K562 (cell line): Measurements from ENCODE around the gene BORCS5. TPM values are rescaled to one million over a fixed set of nuclear protein-coding genes. Genes with fewer than 3 reads are reported as not detected.

Experiments
- DPF2 ChIP-seq: fragments of 450-650 bp; IDR thresholded peaks from 2 replicates; pipeline ENCODE4 v1.6.1; 2016
- FOXM1 ChIP-seq, 2 experiments: fragments of 450-650 bp in 1 of 2; sonication (generic) in 1 of 2; formaldehyde crosslinking in 1 of 2; IDR thresholded peaks; 2 replicates each; pipeline versions ENCODE4 v1.6.1 to v1.9.0; 2017 to 2022; ENCODE audit warnings: low read depth in 2 of 2, mild to moderate bottlenecking in 2 of 2, missing genetic modification reagents in 1 of 2, moderate library complexity in 1 of 2
- HDAC3 ChIP-seq: fragments of 450-650 bp; IDR thresholded peaks from 2 replicates; pipeline ENCODE4 v1.6.1; 2018; ENCODE audit warnings: borderline replicate concordance, mild to moderate bottlenecking, moderate library complexity; ENCODE audit not compliant: partially characterized antibody
- HMGXB4 ChIP-seq: sonication (generic); formaldehyde crosslinking; IDR thresholded peaks from 2 replicates; pipeline ENCODE4 v1.8.1; 2023; ENCODE audit warnings: mild to moderate bottlenecking, missing genetic modification reagents
- KLF10 ChIP-seq: fragments of 250-450 bp; sonication (Bioruptor Pico); IDR thresholded peaks from 2 replicates; pipeline ENCODE4 v1.6.1; 2021; ENCODE audit warnings: matching md5 sums
- MTA1 ChIP-seq: fragments of 450-650 bp; IDR thresholded peaks from 2 replicates; pipeline ENCODE4 v1.6.1; 2017; ENCODE audit warnings: borderline replicate concordance
- MTA3 ChIP-seq: fragments of 450-650 bp; formaldehyde crosslinking; IDR thresholded peaks from 2 replicates; pipeline ENCODE4 v1.6.1; 2017; ENCODE audit warnings: mild to moderate bottlenecking, borderline replicate concordance
- PTTG1 ChIP-seq: fragments of 450-650 bp; IDR thresholded peaks from 2 replicates; pipeline ENCODE4 v1.6.1; 2016; ENCODE audit warnings: low read depth, mild to moderate bottlenecking, missing genetic modification characterization, missing compliant biosample characterization
- RUNX1 ChIP-seq: sonication (generic); IDR thresholded peaks from 2 replicates; pipeline ENCODE4 v1.6.1; 2016; ENCODE audit warnings: antibody characterized with exemption, low read depth
- SP1 ChIP-seq: sonication (generic); formaldehyde crosslinking; IDR thresholded peaks from 2 replicates; pipeline ENCODE4 v1.8.1; 2022; ENCODE audit warnings: mild to moderate bottlenecking, missing genetic modification reagents
- STAG1 ChIP-seq: sonication (generic); formaldehyde crosslinking; IDR thresholded peaks from 2 replicates; pipeline ENCODE4 v1.5.0; 2020; ENCODE audit warnings: missing genetic modification reagents, borderline replicate concordance
- STAT6 ChIP-seq: sonication (generic); formaldehyde crosslinking; IDR thresholded peaks from 2 replicates; pipeline ENCODE4 v1.8.1; 2023; ENCODE audit warnings: mild to moderate bottlenecking, missing genetic modification reagents
- TCF3 ChIP-seq: sonication (generic); formaldehyde crosslinking; IDR thresholded peaks from 2 replicates; pipeline ENCODE4 v1.4.0; 2020; ENCODE audit warnings: mild to moderate bottlenecking, missing genetic modification reagents
- ZNF512 ChIP-seq: IDR thresholded peaks from 2 replicates; pipeline ENCODE4 v1.6.1; 2016; ENCODE audit warnings: missing genetic modification characterization, missing compliant biosample characterization
- ZNF592 ChIP-seq: fragments of 450-650 bp; IDR thresholded peaks from 2 replicates; pipeline ENCODE4 v1.6.1; 2017; ENCODE audit warnings: antibody characterized with exemption, mild to moderate bottlenecking
- ZNF639 ChIP-seq, 2 experiments: fragments of 200-800 bp in 1 of 2; sonication (Bioruptor generic) in 1 of 2; sonication (generic) in 1 of 2; formaldehyde crosslinking in 1 of 2; IDR thresholded peaks in 1 of 2; conservative IDR thresholded peaks in 1 of 2; 2 replicates each; pipeline versions ENCODE4 v1.5.0 to v1.6.1; 2016 to 2020; ENCODE audit warnings: missing compliant biosample characterization in 1 of 2, missing genetic modification characterization in 1 of 2, missing genetic modification reagents in 1 of 2
- polyA plus RNA-seq, 8 experiments: library from polyadenylated mRNA; depleted of rRNA in 4 of 8; stranded (reverse) in 5 of 8; unstranded in 3 of 8; fragments of >200 nt; fragmentation: Nextera tagmentation in 2 of 8; fragmentation: Illumina TruSeq in 1 of 8; extraction: Ambion mirVana in 2 of 8; extraction: Trizol in 1 of 8; gene quantifications; 2 replicates each; pipeline versions ENCODE4 v1.2.1 to v1.2.3, GENCODE V29; 2011 to 2014; ENCODE audit warnings: inconsistent platforms in 1 of 8, missing spikeins in 1 of 8
- total RNA-seq, 7 experiments: library from RNA; depleted of rRNA in 6 of 7; stranded (reverse); fragments of >200 nt in 6 of 7; fragmentation: Illumina TruSeq in 2 of 7; extraction: Trizol in 2 of 7; gene quantifications; 2 replicates each; pipeline versions ENCODE4 v1.2.1 to v1.2.3, GENCODE V29; 2011 to 2021; ENCODE audit warnings: low replicate concordance in 1 of 7

BORCS5 gene
- total and polyA plus RNA-seq, 9 of the 15 experiments (the other 6 are each of a cell fraction or from before 2014, with no cell fraction given): 0.31 to 12.4 (median 6.6) TPM

- TF ChIP-seq ZNF639 (CRISPR knock-in tag; conservative IDR thresholded peaks at IDR 0.05 in 1 of 2, IDR thresholded peaks at IDR 0.05 in 1 of 2) (no peak), STAG1 (CRISPR knock-in tag) (no peak), STAT6 (CRISPR knock-in tag) (no peak), MTA1 (no peak), MTA3 (no peak), DPF2 (peak; percentile 43; the same call in 1 of the 2 replicates), PTTG1 (tag) (no peak), ZNF512 (tag) (no peak), ZNF592 (0 out of 2 replicates have a peak, but pooled peaks have one; percentile 23), HDAC3 (no peak), RUNX1 (no peak), KLF10 (CRISPR knock-in tag) (no peak), HMGXB4 (no peak), FOXM1 (IDR thresholded peaks at IDR 0.05; ENCODE audit: low read depth) (no peak), FOXM1 (CRISPR knock-in tag; IDR thresholded peaks at IDR 0.05; ENCODE audit: low read depth) (no peak), TCF3 (CRISPR knock-in tag) (0 out of 2 replicates have a peak, but pooled peaks have one; percentile 2), SP1 (CRISPR knock-in tag) (no peak)
These were observed 397 bp upstream of the BORCS5 start (continued) for GRCh38 chr12:12356467-12356895.
